Karpas-422 (cell line): Measurements from ENCODE around the gene CHMP4A. TPM values are rescaled to one million over a fixed set of nuclear protein-coding genes. Genes with fewer than 3 reads are reported as not detected.
A peak's percentile ranks its signal among the peaks of the same experiment; 100 is the strongest.

Experiments
- DNase-seq: peaks from one replicate; pipeline ENCODE4 v3.0.0-alpha.2; 2015
- H2AFZ ChIP-seq: fragments of 200-600 bp; sonication (generic); 2 replicates; pipeline ENCODE4 v1.6.1; 2014; ENCODE audit warnings: antibody characterized with exemption, low read length, mixed read lengths
- H3K27ac ChIP-seq: fragments of 200-600 bp; sonication (generic); 2 replicates; pipeline ENCODE4 v1.5.1; 2014; ENCODE audit warnings: mild to moderate bottlenecking, low read length, moderate library complexity
- H3K27me3 ChIP-seq: fragments of 200-600 bp; sonication (generic); 2 replicates; pipeline ENCODE4 v1.6.1; 2014; ENCODE audit warnings: low read length, mixed read lengths
- H3K36me3 ChIP-seq: fragments of 200-600 bp; sonication (generic); 2 replicates; pipeline ENCODE4 v1.6.1; 2014; ENCODE audit warnings: low read length, mixed read lengths; ENCODE audit not compliant: insufficient read depth
- H3K4me1 ChIP-seq: fragments of 200-600 bp; sonication (generic); 2 replicates; pipeline ENCODE4 v1.6.1; 2014; ENCODE audit warnings: mild to moderate bottlenecking, low read length, mixed read lengths
- H3K4me2 ChIP-seq: fragments of 200-600 bp; sonication (generic); 2 replicates; pipeline ENCODE4 v1.6.1; 2014; ENCODE audit warnings: low read length, low read depth, mild to moderate bottlenecking; ENCODE audit not compliant: poor library complexity, severe bottlenecking
- H3K4me3 ChIP-seq: fragments of 200-600 bp; sonication (generic); 2 replicates; pipeline ENCODE4 v1.5.1; 2014; ENCODE audit warnings: mild to moderate bottlenecking, antibody characterized with exemption, low read length, mixed read lengths
- H3K79me2 ChIP-seq: fragments of 200-600 bp; sonication (generic); 2 replicates; pipeline ENCODE4 v1.6.1; 2014; ENCODE audit warnings: mild to moderate bottlenecking, low read length, mixed read lengths
- H3K9ac ChIP-seq: fragments of 200-600 bp; sonication (generic); 2 replicates; pipeline ENCODE4 v1.6.0; 2014; ENCODE audit warnings: low read length
- H3K9me2 ChIP-seq: fragments of 200-600 bp; sonication (generic), shearing (Covaris generic); replicated peaks from 2 replicates; pipeline ENCODE4 v1.6.0; 2014; ENCODE audit warnings: mild to moderate bottlenecking, low read length, moderate library complexity; ENCODE audit not compliant: insufficient read depth
- H3K9me3 ChIP-seq: fragments of 300-700, 200-600 bp; sonication (generic); 2 replicates; pipeline ENCODE4 v1.6.1; 2014; ENCODE audit warnings: low read length, mixed read lengths
- H4K20me1 ChIP-seq: fragments of 200-600 bp; sonication (generic); 2 replicates; pipeline ENCODE4 v1.6.1; 2014; ENCODE audit warnings: mild to moderate bottlenecking, antibody characterized with exemption, low read length, low read depth; ENCODE audit not compliant: insufficient read depth
- total RNA-seq: library from RNA; depleted of rRNA; stranded (reverse); fragments of >200 nt; shearing (Covaris generic); gene quantifications from 2 replicates; pipeline ENCODE4 v1.2.3, GENCODE V29; 2014; ENCODE audit warnings: low replicate concordance; rRNA removed

Gene CHMP4A
- 36.8 and 94.6 TPM in 2 replicates for total RNA-seq

GRCh38 chr14:24212924-24213865 lies at the start of gene CHMP4A:
Gene CHMP4A (minus strand): TSS chr14:24213488. CDS start chr14:24213439, 49 bp downstream.
- H3K4me3 ChIP-seq: peak within 1 kb of the TSS; percentile 83

GRCh38 chr14:24261969-24262327 lies 48.7 kb upstream of the CHMP4A start:
- H3K79me2 ChIP-seq: no peaks in the 10 kb centered on the region
- H3K9me2 ChIP-seq: no peaks in the 10 kb centered on the region
- no peaks in the 10 kb centered on the region for H3K4me1 ChIP-seq
- no peaks in the 10 kb centered on the region for H3K27me3 ChIP-seq
- H3K9me3 ChIP-seq: no peaks in the 10 kb centered on the region
- no peak overlapping the region for H2AFZ ChIP-seq
- DNase-seq: no peak
- H3K9ac ChIP-seq: no peak overlapping the region
- no peaks in the 10 kb centered on the region for H3K36me3 ChIP-seq
- no peak overlapping the region for H3K4me3 ChIP-seq
- H3K27ac ChIP-seq: no peak overlapping the region
- no peak overlapping the region for H3K4me2 ChIP-seq
- H4K20me1 ChIP-seq: no peaks in the 10 kb centered on the region

More at GRCh38 chr14:24212924-24213865, at the start of gene CHMP4A:
- DNase-seq: peak; percentile 100
- Histone ChIP-seq H3K9ac (peak within 1 kb of the TSS; percentile 91), H3K36me3 (peaks cover 33% of the 10 kb centered on the region), H2AFZ (no peak within 1 kb of the TSS; the same call in 1 of the 2 replicates), H3K27me3 (no peaks in the 10 kb centered on the region), H3K9me3 (no peaks in the 10 kb centered on the region), H3K79me2 (peaks cover 20% of the 10 kb centered on the region), H3K27ac (peak within 1 kb of the TSS; percentile 82), H3K9me2 (no peaks in the 10 kb centered on the region), H3K4me2 (peak within 1 kb of the TSS; percentile 81), H3K4me1 (peaks cover 40% of the 10 kb centered on the region), H4K20me1 (no peaks in the 10 kb centered on the region)

- Histone ChIP-seq H3K36me3 (no peaks in the 10 kb centered on the region), H3K79me2 (no peaks in the 10 kb centered on the region), H3K4me1 (no peaks in the 10 kb centered on the region), H4K20me1 (no peaks in the 10 kb centered on the region), H3K27ac (no peak overlapping the region), H3K4me3 (no peak overlapping the region), H2AFZ (no peak overlapping the region), H3K9me3 (no peaks in the 10 kb centered on the region), H3K9ac (no peak overlapping the region), H3K4me2 (no peak overlapping the region), H3K27me3 (no peaks in the 10 kb centered on the region), H3K9me2 (no peaks in the 10 kb centered on the region)
- no peak for DNase-seq
Measured at GRCh38 chr14:24261256-24261968, 48.1 kb upstream of the CHMP4A start.

- H3K4me2 ChIP-seq: no peak overlapping the region
- no peak for DNase-seq
Measured at GRCh38 chr14:24260780-24261157, 47.5 kb upstream of the CHMP4A start.

GRCh38 chr14:24260026-24260779 lies 46.9 kb upstream of the CHMP4A start:
- Histone ChIP-seq H3K9ac (no peak overlapping the region), H3K27ac (no peak overlapping the region)

More at GRCh38 chr14:24260780-24261157, 47.5 kb upstream of the CHMP4A start:
- no peaks in the 10 kb centered on the region for H3K9me2 ChIP-seq
- no peaks in the 10 kb centered on the region for H3K79me2 ChIP-seq
- no peak overlapping the region for H2AFZ ChIP-seq
- no peak overlapping the region for H3K27ac ChIP-seq
- H3K36me3 ChIP-seq: no peaks in the 10 kb centered on the region
- no peaks in the 10 kb centered on the region for H4K20me1 ChIP-seq
- H3K4me3 ChIP-seq: no peak overlapping the region
- H3K9ac ChIP-seq: no peak overlapping the region
- H3K4me1 ChIP-seq: no peaks in the 10 kb centered on the region
- no peaks in the 10 kb centered on the region for H3K9me3 ChIP-seq
- H3K27me3 ChIP-seq: no peaks in the 10 kb centered on the region

GRCh38 chr14:24259282-24260025 lies 46.2 kb upstream of the CHMP4A start:
- H4K20me1 ChIP-seq: no peaks in the 10 kb centered on the region
- no peak overlapping the region for H3K9ac ChIP-seq
- H3K4me3 ChIP-seq: no peak overlapping the region
- H3K79me2 ChIP-seq: no peaks in the 10 kb centered on the region
- no peaks in the 10 kb centered on the region for H3K9me3 ChIP-seq
- no peak overlapping the region for H3K27ac ChIP-seq
- no peak for DNase-seq
- H3K27me3 ChIP-seq: no peaks in the 10 kb centered on the region
- peaks cover 1% of the 10 kb centered on the region; the same call in 1 of the 2 replicates for H3K36me3 ChIP-seq
- no peak overlapping the region for H3K4me2 ChIP-seq
- H3K4me1 ChIP-seq: no peaks in the 10 kb centered on the region
- no peaks in the 10 kb centered on the region for H3K9me2 ChIP-seq
- H2AFZ ChIP-seq: no peak overlapping the region

More at GRCh38 chr14:24260026-24260779, 46.9 kb upstream of the CHMP4A start:
- Histone ChIP-seq H3K4me3 (no peak overlapping the region), H3K36me3 (no peaks in the 10 kb centered on the region), H3K4me1 (no peaks in the 10 kb centered on the region), H3K9me2 (no peaks in the 10 kb centered on the region), H3K27me3 (no peaks in the 10 kb centered on the region), H3K9me3 (no peaks in the 10 kb centered on the region), H4K20me1 (no peaks in the 10 kb centered on the region), H3K79me2 (no peaks in the 10 kb centered on the region), H2AFZ (no peak overlapping the region), H3K4me2 (no peak overlapping the region)
- DNase-seq: no peak

GRCh38 chr14:24258548-24259265 lies 45.4 kb upstream of the CHMP4A start:
- DNase-seq: no peak
- H3K36me3 ChIP-seq: peaks cover 4% of the 10 kb centered on the region; the same call in 1 of the 2 replicates
- no peaks in the 10 kb centered on the region for H3K9me3 ChIP-seq
- no peaks in the 10 kb centered on the region for H3K4me1 ChIP-seq
- no peak overlapping the region for H2AFZ ChIP-seq
- H3K79me2 ChIP-seq: no peaks in the 10 kb centered on the region
- no peaks in the 10 kb centered on the region for H3K9me2 ChIP-seq
- no peak overlapping the region for H3K9ac ChIP-seq
- H3K27me3 ChIP-seq: no peaks in the 10 kb centered on the region
- no peak overlapping the region for H3K27ac ChIP-seq
- no peak overlapping the region for H3K4me3 ChIP-seq
- no peaks in the 10 kb centered on the region for H4K20me1 ChIP-seq
- no peak overlapping the region for H3K4me2 ChIP-seq
